Islet of Langerhans (tissue), 1 donor: ENCODE results near the gene ESRRG.
"Not testable (repeated sequence)": the region's sequence is repeated elsewhere in the genome, so short reads cannot be mapped to it uniquely, and the experiment has no call there.

Experiments used
- FAIRE-seq: peaks from one replicate; lab custom pipeline; 2011; peaks lifted over from hg19 to GRCh38; lab: Jason Lieb, UNC

ESRRG gene

DNA sequence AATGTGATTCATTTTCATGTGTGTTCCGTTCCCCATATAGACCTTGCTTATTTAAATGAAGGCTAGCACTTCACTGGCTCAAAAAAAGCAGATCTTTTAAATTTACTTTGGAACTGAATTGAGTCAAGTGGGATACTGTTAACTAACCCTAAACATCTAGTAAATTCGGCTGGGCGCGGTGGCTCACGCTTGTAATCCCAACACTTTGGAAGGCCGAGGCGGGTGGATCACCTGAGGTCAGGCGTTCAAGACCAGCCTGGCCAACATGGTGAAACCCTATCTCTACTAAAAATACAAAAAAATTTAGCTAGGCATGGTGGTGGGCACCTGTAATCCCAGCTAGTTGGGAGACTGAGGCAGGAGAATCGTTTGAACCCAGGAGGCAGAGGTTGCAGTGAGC, 19.2 kb downstream of the ESRRG start:
- not testable (repeated sequence) for FAIRE-seq

DNA sequence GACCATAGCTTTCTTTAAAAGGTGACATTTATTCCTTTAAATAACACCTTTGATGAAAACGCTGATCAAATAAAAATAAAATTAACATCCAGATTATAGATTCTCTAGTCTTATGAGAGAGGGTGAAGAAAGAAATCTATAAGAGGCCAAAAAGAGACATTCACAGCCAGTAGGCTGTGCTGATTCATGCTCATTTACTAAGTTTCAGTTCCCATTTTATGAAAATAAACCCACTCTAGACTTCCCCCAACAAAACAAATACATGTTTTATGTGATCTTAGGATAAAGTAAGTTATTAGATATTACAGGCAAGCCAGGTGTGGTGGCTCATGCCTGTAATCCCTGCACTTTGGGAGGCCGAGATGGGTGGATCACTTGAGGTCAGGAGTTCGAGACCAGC, 21.1 kb downstream of the ESRRG start:
- no peak for FAIRE-seq

DNA sequence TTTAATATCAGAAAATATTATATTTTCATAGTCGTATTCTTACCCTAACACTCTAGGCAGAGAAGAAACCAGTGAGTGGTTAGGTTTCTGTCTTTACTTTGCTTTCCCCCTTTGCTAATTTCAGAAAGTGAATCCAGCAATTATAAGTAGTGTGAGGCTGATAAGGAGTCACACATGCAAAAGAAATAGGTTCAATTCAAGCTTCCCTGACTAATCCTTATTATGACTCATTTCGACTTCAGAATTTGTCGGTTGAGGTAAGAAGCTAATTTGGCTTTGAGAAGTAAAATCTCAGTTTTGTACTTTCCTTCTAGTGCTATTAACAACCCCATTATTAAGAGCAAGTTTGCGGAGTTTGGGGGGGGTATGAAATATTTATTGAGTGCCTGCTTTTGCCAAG, 22.4 kb downstream of the ESRRG start:
- no peak for FAIRE-seq

DNA sequence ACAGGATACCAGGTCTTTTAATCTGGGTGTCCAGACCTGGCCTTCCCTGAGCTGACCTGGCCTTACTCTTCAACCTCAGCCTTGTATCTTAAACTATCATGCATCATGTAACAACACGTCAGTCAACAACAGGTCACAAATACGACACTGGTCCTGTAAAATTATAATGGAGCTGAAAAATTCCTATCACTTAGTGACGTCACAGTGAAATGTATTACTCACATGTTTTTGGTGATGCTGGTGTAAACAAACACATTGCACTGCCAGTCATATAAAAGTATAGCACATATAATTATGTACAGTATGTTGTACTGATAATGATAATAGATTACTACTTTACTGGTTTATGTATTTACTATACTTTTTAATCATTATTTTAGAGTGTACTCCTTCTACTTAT, 31.5 kb downstream of the ESRRG start:
- no peak for FAIRE-seq

- FAIRE-seq: no peak
These were observed 32.6 kb downstream of the ESRRG start for GRCh38 chr1:216690603-216691002.

DNA sequence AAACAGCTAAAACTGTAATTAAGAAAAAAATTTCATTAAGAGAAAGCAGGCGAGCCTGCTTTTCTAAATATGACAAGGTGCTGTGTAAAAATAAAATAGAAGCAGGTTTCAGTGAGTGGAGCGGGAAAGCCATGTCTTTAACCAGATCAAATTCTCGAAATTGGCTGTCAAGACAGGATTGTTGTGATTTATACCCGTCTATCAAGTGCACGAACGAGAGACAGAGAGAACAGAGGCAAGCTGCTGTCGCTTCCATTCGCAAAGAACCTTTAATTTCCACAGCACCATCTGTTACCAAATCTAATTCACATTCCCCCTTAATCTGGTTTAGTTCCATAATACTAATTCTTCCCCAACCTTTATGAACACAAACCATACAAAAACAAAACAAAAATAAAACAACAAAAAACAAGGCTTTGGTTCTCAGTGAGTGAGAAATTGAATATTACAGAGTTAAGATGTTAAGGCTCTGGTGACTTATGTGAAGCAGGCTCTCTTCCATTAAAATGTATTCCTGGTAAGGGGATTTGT, 35.0 kb downstream of the ESRRG start:
- FAIRE-seq: peak; percentile 66

DNA sequence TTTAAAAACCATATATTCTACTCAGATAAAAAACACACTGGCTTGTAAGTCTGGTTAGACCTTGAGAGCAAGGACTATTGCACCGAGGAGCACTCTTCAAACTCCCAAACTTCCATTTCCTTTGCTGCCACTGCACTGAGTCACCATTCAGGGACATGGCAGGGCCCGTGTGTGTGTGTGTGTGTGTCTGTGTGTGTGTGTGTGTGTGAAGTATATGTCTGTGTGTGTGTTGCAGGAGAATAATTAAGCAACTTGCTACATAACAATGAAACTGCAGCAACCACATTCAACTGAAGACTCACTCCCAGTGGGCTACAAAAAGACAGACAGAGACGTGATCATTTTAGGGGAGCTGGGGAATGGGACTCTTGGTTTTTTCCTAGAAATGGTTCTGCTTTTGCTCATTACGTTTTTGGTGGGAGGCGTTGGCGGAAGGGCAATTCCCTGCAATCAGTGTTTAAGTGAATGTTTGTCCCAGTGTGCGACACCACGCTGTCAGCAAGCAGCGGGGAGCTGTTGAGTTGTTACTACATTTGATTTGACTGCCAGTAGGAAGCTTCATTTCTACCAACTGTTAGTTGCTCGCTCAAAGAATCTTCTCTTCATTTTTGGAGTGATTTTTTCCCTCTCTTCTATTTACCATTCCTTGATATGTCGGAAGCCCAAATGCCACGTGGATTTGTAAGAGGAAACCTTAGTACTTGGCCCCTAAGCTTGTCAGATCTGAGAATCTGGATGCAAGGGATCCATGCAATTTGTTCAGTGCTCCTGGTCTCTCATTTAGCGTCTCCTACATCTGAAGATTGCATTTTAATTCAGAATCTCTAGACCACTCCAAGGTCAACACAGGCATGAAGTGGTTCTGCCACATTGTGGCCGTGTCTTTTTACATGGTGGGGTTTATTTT, 36.1 kb downstream of the ESRRG start:
- no peak for FAIRE-seq

- no peak for FAIRE-seq
These were observed 40.5 kb downstream of the ESRRG start for GRCh38 chr1:216682752-216683151.

- FAIRE-seq: no peak
These were observed 44.1 kb downstream of the ESRRG start for GRCh38 chr1:216679108-216679507.

GRCh38 chr1:216670118-216670883, 52.9 kb downstream of the ESRRG start:
- no peak for FAIRE-seq

DNA sequence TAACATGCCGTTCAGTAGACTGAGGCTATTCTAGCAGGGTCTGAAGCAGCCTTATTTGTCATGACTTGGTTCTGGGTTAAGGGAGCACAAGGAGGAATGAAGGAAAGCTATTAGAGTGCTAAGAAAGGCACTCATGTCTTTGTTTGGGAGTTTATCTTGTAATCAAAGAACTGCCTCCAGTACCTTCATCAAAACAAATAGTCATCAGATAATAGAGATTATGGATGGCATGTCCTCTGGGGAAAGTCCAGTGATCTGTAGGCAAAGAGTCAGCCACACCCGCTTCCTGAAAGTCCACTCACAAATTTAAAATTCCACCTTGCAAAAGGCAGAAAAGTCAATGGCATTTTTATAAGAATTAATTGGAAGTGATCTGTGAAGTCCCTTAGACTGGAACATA, 56.8 kb downstream of the ESRRG start:
- no peak for FAIRE-seq

DNA sequence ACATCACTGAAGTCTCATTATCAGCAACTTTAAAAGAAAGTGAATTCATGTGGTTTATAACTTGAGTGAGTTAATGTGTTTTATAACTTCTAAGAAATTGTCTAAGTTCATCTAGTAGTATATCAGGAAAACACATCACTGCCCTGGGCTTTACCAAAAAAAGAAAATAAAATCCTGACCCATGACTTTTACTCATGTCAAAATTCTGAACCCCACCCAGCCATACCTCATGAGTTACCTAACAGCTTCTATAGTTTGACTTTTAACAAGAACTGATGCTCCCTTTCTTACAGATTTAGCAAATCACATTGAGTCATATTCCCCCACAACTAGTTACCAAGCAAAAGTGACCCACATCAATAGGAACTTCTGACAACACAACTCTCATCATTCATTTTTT, 57.4 kb downstream of the ESRRG start:
- no peak for FAIRE-seq

GRCh38 chr1:216665406-216665805, 57.8 kb downstream of the ESRRG start:
- FAIRE-seq: no peak

DNA sequence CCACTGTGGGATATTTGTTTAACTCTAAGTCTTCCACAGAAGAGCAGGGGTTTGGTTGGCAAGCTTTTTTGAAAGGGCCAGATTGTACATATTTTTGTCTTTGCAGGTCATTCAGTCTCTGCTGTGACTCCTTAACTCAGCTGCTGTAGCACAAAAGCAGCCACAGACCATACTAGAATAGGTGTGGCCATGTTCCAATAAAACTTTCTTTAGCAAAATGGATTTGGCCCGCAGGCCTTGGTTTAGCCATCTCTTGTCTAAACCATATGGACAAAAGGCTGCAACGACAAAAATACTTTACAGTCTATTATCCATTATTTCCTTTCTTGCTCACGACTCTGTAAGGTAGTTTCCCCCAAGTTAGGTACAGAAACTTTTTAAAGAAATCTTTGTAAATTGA, 60.5 kb downstream of the ESRRG start:
- no peak for FAIRE-seq

GRCh38 chr1:216660561-216660960, 62.7 kb downstream of the ESRRG start:
- no peak for FAIRE-seq

DNA sequence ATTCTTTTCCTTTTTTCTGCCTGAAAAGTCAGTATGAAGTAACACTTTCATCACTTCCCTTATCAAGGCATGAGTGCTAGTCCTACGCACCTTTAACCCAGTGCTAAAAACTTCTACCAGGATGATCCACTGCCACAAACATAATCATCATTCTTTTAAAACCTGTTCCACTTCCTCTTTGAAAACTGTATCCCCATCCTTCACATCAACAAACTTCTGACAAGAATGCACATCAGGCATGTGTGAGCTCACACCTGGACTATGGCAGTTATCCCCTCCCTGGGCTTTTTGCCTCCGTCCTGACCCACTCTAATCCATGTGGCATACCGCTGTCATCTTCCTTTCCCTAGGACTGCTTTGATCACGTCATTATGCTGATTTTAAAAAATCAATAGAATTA, 70.2 kb downstream of the ESRRG start:
- no peak for FAIRE-seq

DNA sequence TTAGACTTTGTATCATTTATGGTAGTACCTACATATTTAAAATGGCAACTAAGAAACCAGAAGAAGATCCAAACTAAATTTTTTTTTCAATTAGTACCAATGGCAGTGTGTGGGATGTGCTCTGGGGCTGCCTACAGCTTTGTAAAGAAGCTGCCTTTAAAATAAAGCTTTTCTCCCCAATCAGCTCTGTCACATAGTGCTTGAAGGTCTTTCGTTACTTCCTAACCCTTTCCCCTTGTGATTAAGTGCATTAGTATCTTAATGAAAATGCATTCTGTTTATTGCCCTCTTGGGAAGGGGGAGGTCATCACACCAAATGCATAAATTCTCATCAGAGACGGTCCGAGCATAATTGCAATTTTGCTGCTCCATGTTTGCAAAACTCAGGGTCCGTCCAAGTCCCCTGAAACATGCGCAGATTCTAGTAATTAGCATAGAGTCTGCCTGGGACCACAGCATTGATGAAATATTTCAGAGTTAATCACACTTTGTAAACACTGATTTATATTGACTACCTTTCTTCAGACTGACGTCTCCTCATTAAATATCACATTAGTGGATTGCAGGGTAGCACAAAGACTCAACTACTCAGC, 71.3 kb downstream of the ESRRG start:
- no peak for FAIRE-seq

GRCh38 chr1:216643176-216643575, 80.1 kb downstream of the ESRRG start:
- no peak for FAIRE-seq

- no peak for FAIRE-seq
These were observed 81.4 kb downstream of the ESRRG start for GRCh38 chr1:216641669-216642460.

GRCh38 chr1:216640100-216640499, 83.1 kb downstream of the ESRRG start:
- no peak for FAIRE-seq

DNA sequence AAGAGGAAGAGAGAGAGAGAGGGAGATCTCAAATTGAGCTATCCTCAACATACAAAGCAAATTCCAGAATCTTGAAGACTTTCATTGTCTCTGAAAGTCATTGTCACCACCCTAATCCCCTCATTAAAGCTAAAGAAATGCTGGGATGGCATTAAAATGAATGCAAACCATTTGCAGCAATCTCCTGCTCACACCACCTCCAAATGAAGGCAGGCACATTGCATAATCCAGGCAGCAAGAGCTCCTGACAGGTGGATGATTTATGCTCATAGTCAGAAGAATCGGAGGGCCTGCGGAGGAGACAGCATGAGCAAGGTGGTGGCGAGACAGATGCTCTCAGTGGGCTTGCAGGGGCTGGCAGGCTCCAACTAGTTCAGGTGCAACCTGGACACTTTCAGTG, 90.2 kb downstream of the ESRRG start:
- no peak for FAIRE-seq

DNA sequence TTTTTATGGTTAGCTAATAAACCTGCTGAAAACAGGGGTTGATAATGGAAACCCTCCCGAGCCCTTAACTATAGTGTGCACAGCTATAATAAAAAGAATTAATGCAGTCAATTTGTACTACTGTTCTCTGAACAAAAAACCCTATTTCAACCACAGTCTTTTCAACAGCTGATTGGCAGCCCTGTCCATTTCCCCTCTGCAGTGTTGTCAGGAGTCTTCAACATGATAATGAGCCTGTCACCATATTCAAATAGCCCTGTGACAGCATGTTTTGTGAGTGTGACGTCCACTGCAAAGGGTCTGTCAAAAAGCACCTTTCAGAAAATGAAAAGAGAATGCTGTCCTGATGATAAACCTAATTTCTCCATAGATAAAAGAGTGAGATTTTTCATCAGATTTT, 92.7 kb downstream of the ESRRG start:
- FAIRE-seq: no peak
